Epithelial cell of esophagus (primary cell): ENCODE data around the gene PUM1.

Experiments
- DNase-seq: peaks from one replicate; pipeline ENCODE4 v3.0.0; 2010; ENCODE audit warnings: low read depth
- H3K4me3 ChIP-seq: 2 replicates; pipeline ENCODE4 v1.5.1; 2011; ENCODE audit warnings: mild to moderate bottlenecking, low read length, control low read depth
- TF ChIP-seq, protein P1 (sequence below): IDR thresholded peaks from 2 replicates; pipeline ENCODE4 v1.5.1; 2011; ENCODE audit warnings: low read depth, mild to moderate bottlenecking, low read length, control low read depth, inconsistent platforms; ENCODE audit not compliant: insufficient read depth; ENCODE audit errors: missing control alignments

PUM1 gene

GRCh38 chr1:30934613-30935012 lies 130.9 kb downstream of the PUM1 start:
- TF ChIP-seq, protein P1, sequence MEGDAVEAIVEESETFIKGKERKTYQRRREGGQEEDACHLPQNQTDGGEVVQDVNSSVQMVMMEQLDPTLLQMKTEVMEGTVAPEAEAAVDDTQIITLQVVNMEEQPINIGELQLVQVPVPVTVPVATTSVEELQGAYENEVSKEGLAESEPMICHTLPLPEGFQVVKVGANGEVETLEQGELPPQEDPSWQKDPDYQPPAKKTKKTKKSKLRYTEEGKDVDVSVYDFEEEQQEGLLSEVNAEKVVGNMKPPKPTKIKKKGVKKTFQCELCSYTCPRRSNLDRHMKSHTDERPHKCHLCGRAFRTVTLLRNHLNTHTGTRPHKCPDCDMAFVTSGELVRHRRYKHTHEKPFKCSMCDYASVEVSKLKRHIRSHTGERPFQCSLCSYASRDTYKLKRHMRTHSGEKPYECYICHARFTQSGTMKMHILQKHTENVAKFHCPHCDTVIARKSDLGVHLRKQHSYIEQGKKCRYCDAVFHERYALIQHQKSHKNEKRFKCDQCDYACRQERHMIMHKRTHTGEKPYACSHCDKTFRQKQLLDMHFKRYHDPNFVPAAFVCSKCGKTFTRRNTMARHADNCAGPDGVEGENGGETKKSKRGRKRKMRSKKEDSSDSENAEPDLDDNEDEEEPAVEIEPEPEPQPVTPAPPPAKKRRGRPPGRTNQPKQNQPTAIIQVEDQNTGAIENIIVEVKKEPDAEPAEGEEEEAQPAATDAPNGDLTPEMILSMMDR = no peak

GRCh38 chr1:30933874-30934252 lies 131.7 kb downstream of the PUM1 start:
- no peak overlapping the region for H3K4me3 ChIP-seq
- TF ChIP-seq, protein P1 = no peak
- peak; percentile 86 for DNase-seq

More at GRCh38 chr1:30934613-30935012, 130.9 kb downstream of the PUM1 start:
- peak; percentile 45 for DNase-seq
- no peak overlapping the region for H3K4me3 ChIP-seq

GRCh38 chr1:30930631-30931173 lies 134.8 kb downstream of the PUM1 start:
- no peak for DNase-seq
- TF ChIP-seq, protein P1 = no peak
- no peak overlapping the region for H3K4me3 ChIP-seq

GRCh38 chr1:30929944-30930525 lies 135.5 kb downstream of the PUM1 start:
- no peak overlapping the region for H3K4me3 ChIP-seq
- DNase-seq = no peak
- TF ChIP-seq, protein P1 = no peak

GRCh38 chr1:30929135-30929889 lies 136.2 kb downstream of the PUM1 start:
- no peak overlapping the region for H3K4me3 ChIP-seq
- TF ChIP-seq, protein P1 = peak; percentile 81
- peak; percentile 61 for DNase-seq

- TF ChIP-seq, protein P1 = no peak
- no peak overlapping the region for H3K4me3 ChIP-seq
- no peak for DNase-seq
These were observed 136.8 kb downstream of the PUM1 start for GRCh38 chr1:30928789-30929134.

DNA sequence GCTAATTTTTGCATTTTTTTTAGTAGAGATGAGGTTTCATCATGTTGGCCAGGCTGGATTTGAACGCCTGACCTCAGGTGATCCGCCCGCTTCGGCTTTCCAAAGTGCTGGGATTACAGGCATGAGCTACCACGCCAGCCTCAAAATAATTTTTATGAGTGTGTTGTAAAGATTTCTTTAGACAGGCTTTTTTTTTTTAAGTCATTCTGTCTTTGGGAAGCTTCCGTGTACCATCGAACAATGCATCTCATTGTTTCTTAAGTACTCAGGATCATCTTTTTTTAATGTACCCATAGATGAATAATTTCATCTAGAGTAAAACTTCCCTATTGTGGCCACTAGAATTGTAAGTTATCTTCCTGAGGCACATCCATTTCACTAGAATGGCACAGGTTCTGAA lies 137.3 kb downstream of the PUM1 start:
- H3K4me3 ChIP-seq = no peak overlapping the region
- TF ChIP-seq, protein P1 = no peak
- no peak for DNase-seq
